IPS-18a (cell line): Measurements from ENCODE around the gene SMG6.

ENCODE experiments used
- H3K27ac ChIP-seq: one replicate; pipeline ENCODE4 v1.5.1; 2013; ENCODE audit warnings: low read length
- H3K27me3 ChIP-seq: one replicate; pipeline ENCODE4 v1.6.1; 2013; ENCODE audit warnings: mild to moderate bottlenecking, low read length; ENCODE audit not compliant: control insufficient read depth, insufficient read depth
- H3K36me3 ChIP-seq: one replicate; pipeline ENCODE4 v1.6.1; 2013; ENCODE audit warnings: low read depth, low read length; ENCODE audit not compliant: control insufficient read depth
- H3K4me1 ChIP-seq: one replicate; pipeline ENCODE4 v1.6.1; 2013; ENCODE audit warnings: low read depth, low read length; ENCODE audit not compliant: control insufficient read depth
- H3K4me3 ChIP-seq: one replicate; pipeline ENCODE4 v1.5.1; 2013; ENCODE audit warnings: low read length
- H3K9ac ChIP-seq: one replicate; pipeline ENCODE4 v1.6.1; 2013; ENCODE audit warnings: mild to moderate bottlenecking, low read length, moderate library complexity
- H3K9me3 ChIP-seq: one replicate; pipeline ENCODE4 v1.6.1; 2013; ENCODE audit warnings: low read depth, low read length; ENCODE audit not compliant: control insufficient read depth

The SMG6 gene

DNA sequence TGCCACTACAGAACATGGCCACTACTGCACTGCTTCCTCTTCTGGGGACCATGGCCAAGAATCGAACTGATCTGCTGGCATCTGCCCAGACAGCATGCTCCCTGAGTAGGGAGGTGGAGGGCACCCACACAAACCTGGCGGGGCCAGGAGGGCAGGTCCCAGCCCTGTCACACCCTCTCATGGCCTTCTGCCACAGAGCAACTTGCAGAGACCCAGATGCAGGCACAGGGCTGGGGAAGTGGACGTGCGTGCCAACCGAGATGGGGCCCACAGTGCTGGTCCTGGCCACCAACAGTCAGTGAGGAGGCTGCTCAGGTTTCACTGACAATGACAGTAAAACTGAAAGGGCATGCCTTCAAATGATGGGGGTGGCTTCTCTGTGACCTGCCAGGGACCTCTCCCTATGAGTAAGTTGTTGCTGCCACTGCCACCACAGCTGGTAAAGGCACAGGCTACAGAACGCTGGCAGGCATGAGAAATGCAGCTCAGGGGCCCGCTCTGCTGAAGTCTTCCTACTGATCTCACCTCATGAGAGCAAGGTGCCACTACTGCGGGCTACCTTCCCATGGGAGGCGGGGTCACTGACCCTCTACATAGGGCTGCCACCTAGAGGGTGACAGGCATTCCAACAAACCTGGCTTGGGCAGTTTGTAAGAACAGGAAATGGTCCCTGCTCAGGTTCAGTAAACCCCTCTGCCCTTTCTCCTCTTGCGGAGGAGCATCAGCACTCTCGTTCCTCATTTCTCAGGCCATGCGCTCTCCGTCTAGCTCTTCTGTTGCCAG lies 233.2 kb downstream of the SMG6 start:
- Histone ChIP-seq H3K27me3 (no peaks in the 10 kb centered on the region), H3K9me3 (no peaks in the 10 kb centered on the region), H3K36me3 (no peaks in the 10 kb centered on the region), H3K4me1 (peaks cover under 1% of the 10 kb centered on the region), H3K27ac (no peak overlapping the region), H3K4me3 (no peak overlapping the region), H3K9ac (no peak overlapping the region)

DNA sequence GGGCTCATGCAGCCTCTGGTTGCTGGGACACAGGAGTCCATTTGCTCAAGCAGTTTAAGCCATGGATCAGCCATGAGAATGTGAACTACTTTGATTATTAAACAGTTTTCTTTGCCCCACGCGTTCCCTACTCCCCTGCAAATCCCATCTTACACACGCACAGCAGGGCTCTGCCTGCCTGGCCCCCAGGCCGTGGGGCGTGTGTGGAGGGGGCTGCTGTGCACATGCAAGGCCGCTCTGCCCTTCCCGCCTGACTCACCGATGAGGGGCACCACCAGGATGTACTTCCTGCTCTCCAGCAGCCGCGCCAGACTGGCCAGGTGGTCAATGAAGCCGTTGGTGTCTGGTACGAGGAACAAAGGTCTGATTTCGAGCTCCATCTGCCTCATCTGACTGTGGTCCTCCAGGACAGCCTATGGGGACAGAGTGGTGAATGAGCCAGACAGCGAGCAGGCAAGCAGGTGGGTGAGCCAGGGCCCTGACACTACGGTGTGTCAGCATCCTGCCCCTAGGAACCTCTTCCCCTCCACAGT lies 235.0 kb downstream of the SMG6 start:
- Histone ChIP-seq H3K4me1 (peaks cover 2% of the 10 kb centered on the region), H3K36me3 (no peaks in the 10 kb centered on the region), H3K9me3 (no peaks in the 10 kb centered on the region), H3K27me3 (no peaks in the 10 kb centered on the region), H3K4me3 (no peak overlapping the region), H3K9ac (no peak overlapping the region), H3K27ac (no peak overlapping the region)

DNA sequence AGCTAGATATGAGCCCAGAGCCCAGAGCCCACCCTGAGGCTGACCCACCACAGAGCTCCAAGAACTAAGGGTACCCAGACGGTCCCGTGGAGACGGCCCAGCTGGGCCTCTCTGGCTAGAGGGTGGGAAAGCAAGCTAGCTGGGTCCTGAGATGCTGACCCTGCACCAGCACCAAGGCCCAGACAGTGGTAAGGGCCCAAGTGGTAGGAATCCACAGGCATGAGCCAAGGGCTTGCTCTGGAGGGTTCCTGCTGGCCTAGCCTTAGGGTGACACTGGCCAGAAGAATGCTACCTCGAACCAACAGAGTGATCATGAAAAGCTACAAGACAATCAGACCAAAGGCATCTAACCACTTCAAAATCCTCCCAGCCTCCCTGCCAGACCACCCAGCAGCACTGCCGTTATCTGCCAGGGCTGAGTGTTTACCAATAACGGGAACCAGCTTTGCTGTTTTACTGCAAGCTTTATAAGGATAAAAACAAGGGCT lies 235.5 kb downstream of the SMG6 start:
- no peak overlapping the region for H3K27ac ChIP-seq
- no peaks in the 10 kb centered on the region for H3K36me3 ChIP-seq
- no peaks in the 10 kb centered on the region for H3K27me3 ChIP-seq
- H3K4me3 ChIP-seq = no peak overlapping the region
- no peaks in the 10 kb centered on the region for H3K9me3 ChIP-seq
- peaks cover 7% of the 10 kb centered on the region for H3K4me1 ChIP-seq
- H3K9ac ChIP-seq = no peak overlapping the region

DNA sequence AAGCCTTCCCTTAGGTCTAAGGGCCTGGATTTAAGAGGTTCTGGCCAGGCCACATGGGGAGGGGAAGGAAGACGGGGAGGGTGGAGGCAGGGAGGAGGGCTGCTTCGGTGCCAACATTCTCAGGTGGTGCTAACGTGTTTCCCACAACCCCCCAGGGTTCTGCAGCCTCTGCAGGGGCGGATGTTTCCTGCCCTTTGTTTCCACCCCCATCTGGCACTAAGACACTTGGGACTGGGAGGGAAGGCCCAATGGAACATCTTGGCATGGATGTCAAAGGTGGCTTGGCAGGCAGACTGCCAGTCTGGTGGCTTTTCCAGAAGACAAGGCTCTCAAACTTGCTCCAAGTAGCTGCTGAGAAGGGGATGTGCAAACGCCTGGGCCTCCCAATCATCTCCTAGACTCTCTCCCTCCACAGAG lies 236.0 kb downstream of the SMG6 start:
- no peaks in the 10 kb centered on the region for H3K36me3 ChIP-seq
- H3K4me3 ChIP-seq = no peak overlapping the region
- H3K27me3 ChIP-seq = no peaks in the 10 kb centered on the region
- H3K9ac ChIP-seq = no peak overlapping the region
- H3K9me3 ChIP-seq = no peaks in the 10 kb centered on the region
- no peak overlapping the region for H3K27ac ChIP-seq
- H3K4me1 ChIP-seq = peaks cover 12% of the 10 kb centered on the region

DNA sequence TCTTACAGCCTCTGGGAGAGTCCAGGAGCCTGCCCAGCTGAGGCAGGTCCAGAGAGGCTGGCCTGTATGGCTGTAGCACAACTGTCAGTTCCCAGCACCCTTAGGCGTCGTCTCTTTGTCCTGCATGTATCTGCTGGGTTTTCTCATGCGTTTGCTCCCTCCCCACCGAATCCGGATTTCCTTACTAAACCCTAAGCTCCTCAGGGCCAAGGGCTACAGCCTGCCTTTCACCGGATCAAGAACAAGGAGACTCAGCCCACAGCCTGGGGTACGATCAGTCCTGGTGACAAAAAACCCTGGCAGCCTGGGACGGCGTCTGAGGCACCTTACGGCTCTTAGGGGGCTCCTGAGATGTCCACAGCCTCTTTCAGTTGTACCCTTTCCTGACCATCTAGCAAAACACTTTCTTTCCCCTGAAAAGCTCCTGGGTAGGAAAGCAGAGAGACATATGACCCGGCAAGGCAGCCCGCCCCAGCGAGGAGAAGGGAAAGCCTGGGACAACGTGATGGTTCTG lies 236.5 kb downstream of the SMG6 start:
- no peak overlapping the region for H3K4me3 ChIP-seq
- no peaks in the 10 kb centered on the region for H3K9me3 ChIP-seq
- H3K4me1 ChIP-seq = peaks cover 16% of the 10 kb centered on the region
- H3K27ac ChIP-seq = no peak overlapping the region
- no peak overlapping the region for H3K9ac ChIP-seq
- H3K27me3 ChIP-seq = no peaks in the 10 kb centered on the region
- H3K36me3 ChIP-seq = no peaks in the 10 kb centered on the region

DNA sequence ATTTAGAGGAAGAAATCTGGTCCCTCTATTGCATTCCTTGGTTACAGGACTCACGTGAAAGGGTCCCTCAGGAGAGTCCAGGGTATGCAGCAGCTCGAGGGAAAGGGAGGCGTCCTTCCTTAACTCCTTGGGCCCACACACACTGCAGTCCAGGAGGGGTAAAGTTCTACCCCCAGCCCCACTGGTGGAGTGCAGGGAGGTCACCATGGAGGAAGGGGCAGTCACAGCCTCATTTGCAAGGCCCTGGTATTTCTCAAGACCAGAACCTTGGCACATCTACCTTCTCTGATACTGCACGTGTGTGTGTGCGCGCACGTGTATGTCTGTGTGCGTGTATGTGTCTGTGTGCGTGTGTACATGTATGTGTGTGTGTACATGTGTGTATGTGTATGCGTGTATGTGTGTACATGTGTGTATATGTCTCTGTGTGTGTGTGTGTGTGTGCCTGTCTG lies 237.6 kb downstream of the SMG6 start:
- H3K27ac ChIP-seq = no peak overlapping the region
- no peaks in the 10 kb centered on the region for H3K27me3 ChIP-seq
- H3K9ac ChIP-seq = no peak overlapping the region
- H3K4me3 ChIP-seq = no peak overlapping the region
- no peaks in the 10 kb centered on the region for H3K36me3 ChIP-seq
- no peaks in the 10 kb centered on the region for H3K9me3 ChIP-seq
- H3K4me1 ChIP-seq = peaks cover 16% of the 10 kb centered on the region

DNA sequence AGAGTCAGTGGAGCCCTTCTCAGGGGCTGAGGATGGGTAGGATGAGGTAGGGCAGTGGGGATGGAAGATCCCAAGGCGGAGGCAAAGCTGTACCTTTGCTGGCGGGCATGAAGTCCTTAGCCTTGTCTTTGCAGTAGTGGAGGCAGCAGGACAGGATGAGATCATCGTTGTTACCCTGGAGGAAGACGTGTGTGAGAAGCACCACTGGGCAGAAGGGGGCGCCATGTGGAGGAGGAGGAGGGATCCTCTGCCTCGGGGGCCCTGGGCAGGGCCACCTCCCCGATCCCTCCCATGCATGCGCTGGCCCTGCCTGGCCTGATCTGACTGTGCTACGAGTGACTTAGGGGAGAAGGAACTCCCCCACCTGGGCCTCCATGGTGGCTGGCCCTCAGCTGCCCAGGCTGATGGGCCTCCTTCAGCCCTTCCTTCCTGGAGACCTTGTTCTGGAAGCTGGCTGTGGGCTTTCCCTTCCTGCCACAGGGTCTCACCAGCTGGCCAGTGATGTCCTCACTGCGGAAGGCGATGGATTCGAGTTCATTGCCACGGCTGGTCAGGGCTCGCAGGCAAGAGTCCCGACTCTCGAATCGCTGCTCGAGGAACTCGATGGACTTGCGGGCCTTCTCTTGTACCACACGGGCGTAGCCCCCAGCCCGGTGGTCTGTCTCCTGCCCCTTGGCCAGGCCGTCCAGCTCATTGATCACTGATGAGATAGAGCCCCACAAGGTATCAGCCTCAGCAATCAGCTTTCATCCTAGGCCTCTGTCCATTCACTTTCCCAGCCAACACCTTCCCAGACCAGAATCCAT lies 238.4 kb downstream of the SMG6 start:
- no peak overlapping the region for H3K27ac ChIP-seq
- H3K36me3 ChIP-seq = no peaks in the 10 kb centered on the region
- peaks cover 16% of the 10 kb centered on the region for H3K4me1 ChIP-seq
- no peak overlapping the region for H3K9ac ChIP-seq
- peaks cover under 1% of the 10 kb centered on the region for H3K27me3 ChIP-seq
- H3K9me3 ChIP-seq = no peaks in the 10 kb centered on the region
- no peak overlapping the region for H3K4me3 ChIP-seq

DNA sequence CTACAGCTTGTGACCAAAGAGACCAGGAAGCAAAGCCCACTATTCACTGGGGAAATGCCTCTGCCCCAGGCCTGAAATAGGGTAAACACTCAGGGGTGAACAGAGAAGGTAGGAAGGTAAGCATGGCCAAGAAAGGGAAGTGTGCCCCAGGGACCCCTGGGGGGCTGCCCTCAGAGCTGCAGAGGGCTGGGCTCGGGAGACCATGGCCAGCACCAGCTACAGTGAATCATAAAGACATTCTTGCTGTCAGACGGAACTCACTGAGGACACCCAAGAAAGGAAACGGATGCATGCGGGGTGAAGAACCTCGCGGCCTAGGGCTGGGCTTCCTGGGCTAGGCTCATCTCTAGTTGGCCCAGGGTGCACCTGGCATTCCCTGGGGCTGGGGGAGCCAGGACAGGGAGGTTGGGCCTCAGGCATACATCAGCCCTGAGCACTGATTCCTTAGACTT lies 239.0 kb downstream of the SMG6 start:
- Histone ChIP-seq H3K27me3 (peaks cover 7% of the 10 kb centered on the region), H3K27ac (no peak overlapping the region), H3K9ac (no peak overlapping the region), H3K4me1 (peaks cover 16% of the 10 kb centered on the region), H3K9me3 (no peaks in the 10 kb centered on the region), H3K36me3 (no peaks in the 10 kb centered on the region), H3K4me3 (no peak overlapping the region)

DNA sequence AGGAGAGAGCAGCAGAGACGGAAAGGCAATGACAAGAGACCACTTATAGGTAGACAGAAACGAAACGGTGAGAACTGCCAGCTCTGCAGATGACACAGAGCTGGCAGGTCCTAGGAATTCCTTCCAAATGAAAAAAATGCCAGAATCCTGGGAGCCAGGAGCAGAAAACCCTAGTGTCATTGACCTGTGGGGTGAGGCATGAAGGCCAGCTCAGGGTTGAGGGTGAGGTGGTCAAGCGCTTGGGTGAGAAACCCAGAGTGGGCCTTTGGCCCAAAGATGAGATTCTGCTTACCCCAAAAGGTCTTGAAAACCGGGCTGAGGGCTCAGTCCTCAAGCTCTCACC lies 239.5 kb downstream of the SMG6 start:
- peaks cover 12% of the 10 kb centered on the region for H3K27me3 ChIP-seq
- H3K4me1 ChIP-seq = peaks cover 16% of the 10 kb centered on the region
- no peak overlapping the region for H3K27ac ChIP-seq
- no peak overlapping the region for H3K9ac ChIP-seq
- no peaks in the 10 kb centered on the region for H3K9me3 ChIP-seq
- H3K36me3 ChIP-seq = no peaks in the 10 kb centered on the region
- no peak overlapping the region for H3K4me3 ChIP-seq

DNA sequence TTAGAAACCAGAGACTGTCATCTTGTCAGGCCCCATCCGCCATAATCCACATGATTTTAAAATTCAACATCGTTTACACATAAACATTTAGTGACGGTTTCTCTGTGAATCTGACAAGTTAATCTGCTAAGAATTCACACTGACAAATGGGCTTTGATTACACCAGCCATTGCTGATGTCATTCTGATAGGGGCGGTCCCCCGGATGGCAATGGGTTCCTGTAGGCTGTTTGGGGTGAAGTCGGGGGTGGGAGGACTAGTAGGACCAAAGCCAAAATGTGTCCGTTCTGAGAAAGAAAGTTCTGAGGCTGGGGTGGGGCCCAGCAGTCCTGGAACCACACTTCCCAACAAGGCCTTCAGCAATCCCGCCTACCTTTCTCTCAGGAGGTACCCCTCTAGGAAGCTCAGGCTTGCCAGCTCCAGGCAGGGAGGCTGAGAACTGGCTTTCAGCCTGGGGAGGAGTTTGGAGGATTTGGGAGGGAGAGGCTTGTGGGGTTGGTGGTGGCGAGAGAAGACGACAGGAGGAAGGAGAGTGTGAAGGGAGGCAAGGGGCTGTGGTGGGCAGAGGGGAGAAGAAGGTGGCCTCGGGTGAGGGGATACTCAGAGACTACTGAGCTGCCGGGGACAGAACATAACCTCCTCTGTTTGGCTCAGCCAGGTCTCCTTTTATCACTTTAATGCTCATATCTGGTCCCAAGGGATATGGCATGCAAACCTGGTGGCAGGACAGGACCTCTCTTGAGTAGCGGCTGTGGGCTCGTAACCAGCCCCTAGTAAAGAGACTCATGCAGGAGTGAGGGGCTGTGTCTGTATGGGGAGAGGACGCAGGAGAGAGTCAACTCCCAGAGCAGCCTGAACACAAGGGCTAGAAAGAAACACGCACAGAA lies 240.1 kb downstream of the SMG6 start:
- H3K36me3 ChIP-seq = no peaks in the 10 kb centered on the region
- no peaks in the 10 kb centered on the region for H3K9me3 ChIP-seq
- H3K27me3 ChIP-seq = peaks cover 18% of the 10 kb centered on the region
- no peak overlapping the region for H3K27ac ChIP-seq
- H3K4me3 ChIP-seq = no peak overlapping the region
- H3K9ac ChIP-seq = no peak overlapping the region
- peaks cover 16% of the 10 kb centered on the region for H3K4me1 ChIP-seq
